Nephron progenitor cell (in vitro differentiated cells): ENCODE measurements around the gene SMYD5.

ENCODE experiments used
- DNase-seq: peaks from one replicate; pipeline ENCODE4 v3.0.0; 2021
- H3K27ac Mint-ChIP-seq: 2 replicates; pipeline ENCODE4 v1.8.0; 2021; ENCODE audit warnings: mild to moderate bottlenecking, moderate library complexity, mixed read lengths
- H3K27me3 Mint-ChIP-seq: 2 replicates; pipeline ENCODE4 v1.8.0; 2021; ENCODE audit warnings: mild to moderate bottlenecking, low read depth, mixed read lengths; ENCODE audit not compliant: poor library complexity
- H3K36me3 Mint-ChIP-seq: 2 replicates; pipeline ENCODE4 v1.8.0; 2021; ENCODE audit warnings: low read depth, mixed read lengths
- H3K4me1 Mint-ChIP-seq: 2 replicates; pipeline ENCODE4 v1.8.0; 2021; ENCODE audit warnings: mixed read lengths
- H3K4me3 Mint-ChIP-seq: 2 replicates; pipeline ENCODE4 v1.8.0; 2021; ENCODE audit warnings: mild to moderate bottlenecking, moderate library complexity, mixed read lengths
- H3K9me3 Mint-ChIP-seq: 2 replicates; pipeline ENCODE4 v1.8.0; 2021; ENCODE audit warnings: mild to moderate bottlenecking, moderate library complexity, mixed read lengths
- TF ChIP-seq, protein P1 (sequence below): fragments of 200-600 bp; sonication (generic); IDR thresholded peaks from 2 replicates; pipeline ENCODE4 v1.5.0; 2021; ENCODE audit warnings: antibody characterized with exemption

SMYD5 gene

DNA sequence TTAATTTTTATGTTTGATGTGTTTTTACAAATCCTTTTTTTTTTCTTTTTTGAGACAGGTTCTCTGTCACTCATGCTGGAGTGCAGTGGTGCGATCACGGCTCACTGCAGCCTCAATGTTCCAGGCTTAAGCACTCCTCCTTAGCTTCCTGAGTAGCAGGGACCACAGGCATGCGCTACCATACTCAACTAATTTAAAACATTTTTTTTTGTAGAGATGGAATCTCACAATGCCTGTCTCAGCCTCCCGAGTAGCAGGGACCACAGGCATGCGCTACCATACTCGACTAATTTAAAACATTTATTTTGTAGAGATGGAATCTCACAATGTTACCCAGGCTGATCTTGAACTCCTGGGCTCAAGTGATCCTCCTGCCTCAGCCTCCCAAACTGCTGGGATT, 8.4 kb upstream of the SMYD5 start:
- TF ChIP-seq, protein P1, sequence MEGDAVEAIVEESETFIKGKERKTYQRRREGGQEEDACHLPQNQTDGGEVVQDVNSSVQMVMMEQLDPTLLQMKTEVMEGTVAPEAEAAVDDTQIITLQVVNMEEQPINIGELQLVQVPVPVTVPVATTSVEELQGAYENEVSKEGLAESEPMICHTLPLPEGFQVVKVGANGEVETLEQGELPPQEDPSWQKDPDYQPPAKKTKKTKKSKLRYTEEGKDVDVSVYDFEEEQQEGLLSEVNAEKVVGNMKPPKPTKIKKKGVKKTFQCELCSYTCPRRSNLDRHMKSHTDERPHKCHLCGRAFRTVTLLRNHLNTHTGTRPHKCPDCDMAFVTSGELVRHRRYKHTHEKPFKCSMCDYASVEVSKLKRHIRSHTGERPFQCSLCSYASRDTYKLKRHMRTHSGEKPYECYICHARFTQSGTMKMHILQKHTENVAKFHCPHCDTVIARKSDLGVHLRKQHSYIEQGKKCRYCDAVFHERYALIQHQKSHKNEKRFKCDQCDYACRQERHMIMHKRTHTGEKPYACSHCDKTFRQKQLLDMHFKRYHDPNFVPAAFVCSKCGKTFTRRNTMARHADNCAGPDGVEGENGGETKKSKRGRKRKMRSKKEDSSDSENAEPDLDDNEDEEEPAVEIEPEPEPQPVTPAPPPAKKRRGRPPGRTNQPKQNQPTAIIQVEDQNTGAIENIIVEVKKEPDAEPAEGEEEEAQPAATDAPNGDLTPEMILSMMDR = no peak
- H3K4me1 Mint-ChIP-seq = peaks cover 5% of the 10 kb centered on the region
- no peak overlapping the region for H3K4me3 Mint-ChIP-seq
- H3K36me3 Mint-ChIP-seq = no peaks in the 10 kb centered on the region
- H3K27ac Mint-ChIP-seq = no peak overlapping the region
- peaks cover 84% of the 10 kb centered on the region for H3K27me3 Mint-ChIP-seq
- no peak for DNase-seq
- H3K9me3 Mint-ChIP-seq = peaks cover 17% of the 10 kb centered on the region

- H3K36me3 Mint-ChIP-seq = no peaks in the 10 kb centered on the region
- H3K4me3 Mint-ChIP-seq = no peak overlapping the region
- peaks cover 15% of the 10 kb centered on the region for H3K4me1 Mint-ChIP-seq
- no peak for DNase-seq
- peaks cover 57% of the 10 kb centered on the region for H3K27me3 Mint-ChIP-seq
- H3K27ac Mint-ChIP-seq = no peak overlapping the region
- TF ChIP-seq, protein P1 = no peak
- peaks cover 10% of the 10 kb centered on the region for H3K9me3 Mint-ChIP-seq
Measured at GRCh38 chr2:73208258-73208657, 5.8 kb upstream of the SMYD5 start.

DNA sequence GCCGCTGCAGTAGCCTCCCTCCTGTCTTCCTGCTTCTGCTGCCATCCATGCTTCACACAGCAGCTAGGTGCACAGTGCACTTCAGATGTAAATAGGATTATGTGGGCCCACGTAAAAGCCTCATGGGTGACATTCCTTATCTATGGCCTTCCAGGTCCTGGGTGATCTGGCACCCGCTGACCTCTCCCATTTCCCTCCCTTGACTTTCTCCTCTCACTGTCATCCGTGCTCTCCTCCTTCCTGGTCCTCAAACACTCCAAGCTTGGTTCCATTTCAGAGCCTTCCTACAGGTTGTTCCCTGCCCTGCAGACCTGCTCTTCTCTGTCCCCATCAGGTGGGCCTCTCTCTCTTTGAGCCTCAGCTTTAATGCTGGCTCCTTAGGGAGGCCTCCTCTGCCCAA, 4.0 kb upstream of the SMYD5 start:
- TF ChIP-seq, protein P1 = no peak
- Mint-ChIP-seq H3K27me3 (peaks cover 40% of the 10 kb centered on the region), H3K4me3 (no peak overlapping the region), H3K27ac (no peak overlapping the region), H3K36me3 (no peaks in the 10 kb centered on the region), H3K4me1 (peaks cover 32% of the 10 kb centered on the region), H3K9me3 (no peaks in the 10 kb centered on the region)
- DNase-seq = no peak

- Mint-ChIP-seq H3K4me3 (no peak overlapping the region), H3K36me3 (no peaks in the 10 kb centered on the region), H3K27ac (no peak overlapping the region), H3K4me1 (peaks cover 39% of the 10 kb centered on the region), H3K27me3 (peaks cover 33% of the 10 kb centered on the region), H3K9me3 (no peaks in the 10 kb centered on the region)
- no peak for DNase-seq
- TF ChIP-seq, protein P1 = no peak
Measured at GRCh38 chr2:73210696-73211095, 3.3 kb upstream of the SMYD5 start.

DNA sequence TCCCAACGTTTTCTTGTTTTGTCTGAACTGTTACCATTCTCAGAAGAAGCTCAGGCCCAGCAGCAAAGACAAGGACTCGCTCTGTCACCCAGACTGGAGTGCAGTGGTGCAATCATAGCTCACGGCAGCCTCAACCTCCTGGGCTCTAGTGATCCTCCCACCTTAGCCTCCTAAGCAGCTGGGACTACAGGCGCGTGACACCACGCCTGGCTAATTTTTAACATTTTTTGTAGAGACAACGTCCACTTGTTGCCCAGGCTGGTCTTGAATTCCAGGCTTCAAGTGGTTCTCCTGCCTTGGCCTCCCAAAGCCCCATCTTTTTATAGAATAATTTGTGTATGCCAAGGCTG, 2.0 kb upstream of the SMYD5 start:
- Mint-ChIP-seq H3K4me1 (peaks cover 42% of the 10 kb centered on the region), H3K36me3 (no peaks in the 10 kb centered on the region), H3K9me3 (no peaks in the 10 kb centered on the region), H3K27ac (no peak overlapping the region), H3K4me3 (no peak overlapping the region), H3K27me3 (peaks cover 19% of the 10 kb centered on the region)
- DNase-seq = no peak
- TF ChIP-seq, protein P1 = no peak

DNA sequence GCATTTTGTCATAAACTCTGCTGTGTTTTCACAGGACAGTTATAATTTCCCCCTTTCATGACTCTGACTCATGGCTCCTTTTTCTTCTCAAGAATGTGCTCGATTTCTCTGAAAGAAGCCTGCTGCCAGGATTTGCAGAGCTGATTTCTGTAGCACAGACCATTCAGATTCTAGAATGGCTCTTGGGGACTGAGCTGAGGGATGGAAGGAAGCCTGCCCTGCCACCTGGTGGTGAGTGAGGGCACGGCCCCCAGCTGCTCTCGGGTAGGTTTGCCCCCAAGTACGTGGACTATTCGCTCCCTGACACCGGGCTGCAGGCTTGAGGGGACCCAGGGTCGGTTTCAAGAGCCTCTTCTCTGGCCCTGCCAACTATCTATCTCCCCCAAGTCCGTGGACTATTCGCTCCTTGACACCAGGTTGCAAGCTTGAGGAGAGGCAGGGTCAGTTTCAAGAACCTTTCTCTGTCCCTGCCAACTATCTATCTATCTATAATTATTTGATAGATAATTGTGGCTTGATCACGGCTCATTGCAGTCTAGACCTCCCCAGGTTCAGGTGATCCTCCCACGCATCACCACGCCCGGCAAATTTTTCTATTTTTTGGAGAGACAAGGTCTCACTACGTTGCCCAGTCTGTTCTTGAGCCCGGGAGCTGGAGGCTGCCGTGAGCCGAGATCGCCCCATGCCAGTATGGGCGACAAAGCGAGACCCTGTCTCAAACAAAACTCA, 1.4 kb upstream of the SMYD5 start:
- peak; percentile 82 for DNase-seq
- H3K4me1 Mint-ChIP-seq = peaks cover 42% of the 10 kb centered on the region
- no peaks in the 10 kb centered on the region for H3K9me3 Mint-ChIP-seq
- H3K36me3 Mint-ChIP-seq = no peaks in the 10 kb centered on the region
- H3K4me3 Mint-ChIP-seq = no peak overlapping the region
- no peak overlapping the region for H3K27ac Mint-ChIP-seq
- TF ChIP-seq, protein P1 = peak; percentile 93
- peaks cover 14% of the 10 kb centered on the region for H3K27me3 Mint-ChIP-seq
